GM18508 (cell line): ENCODE measurements around the gene RHOBTB3.
"Not testable (repeated sequence)": the region's sequence is repeated elsewhere in the genome, so short reads cannot be mapped to it uniquely, and the experiment has no call there.

ENCODE experiments used
- ATAC-seq: cut with Tn5 transposase; IDR thresholded peaks from one replicate; pipeline ENCODE4 v1.9.1; 2021; ENCODE audit warnings: moderate number of reproducible peaks; ENCODE audit not compliant: insufficient read depth, unreplicated experiment

RHOBTB3 gene

GRCh38 chr5:95835682-95836385 is 104.7 kb downstream of the RHOBTB3 start:
- no peak for ATAC-seq

DNA sequence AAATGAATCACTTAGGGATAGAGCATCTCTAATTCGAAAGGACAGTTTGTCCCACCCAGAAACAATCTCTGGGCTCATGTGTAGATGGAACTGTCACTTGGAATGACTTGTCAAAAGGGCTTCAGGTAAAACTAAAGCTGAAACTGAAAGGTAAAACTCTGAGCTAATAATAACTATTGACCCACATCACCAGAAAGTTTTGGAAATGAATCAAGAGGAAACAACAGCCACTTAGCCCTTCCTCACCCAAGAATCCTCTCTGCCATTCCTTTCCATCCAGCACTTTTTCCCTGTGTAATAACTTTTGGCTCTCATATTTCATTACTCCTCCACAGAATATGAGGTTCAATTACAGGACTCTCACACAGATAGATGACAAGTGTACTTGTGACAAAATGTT is 105.4 kb downstream of the RHOBTB3 start:
- ATAC-seq = no peak

DNA sequence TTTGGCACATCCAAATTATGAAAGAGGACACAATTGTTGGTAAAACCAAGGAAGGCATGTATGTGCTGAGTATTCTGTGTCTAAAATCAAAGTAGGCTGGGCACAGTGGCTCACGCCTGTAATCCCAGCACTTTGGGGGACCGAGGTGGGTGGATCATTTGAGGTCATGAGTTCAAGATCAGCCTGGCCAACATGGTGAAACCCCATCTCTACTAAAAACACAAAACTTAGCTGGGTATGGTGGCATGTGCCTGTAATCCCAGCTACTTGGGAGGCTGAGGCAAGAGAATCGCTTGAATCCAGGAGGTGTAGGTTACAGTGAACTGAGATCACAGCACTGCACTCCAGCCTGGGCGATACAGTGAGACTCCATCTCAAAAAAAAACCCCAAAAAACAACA is 105.8 kb downstream of the RHOBTB3 start:
- not testable (repeated sequence) for ATAC-seq

DNA sequence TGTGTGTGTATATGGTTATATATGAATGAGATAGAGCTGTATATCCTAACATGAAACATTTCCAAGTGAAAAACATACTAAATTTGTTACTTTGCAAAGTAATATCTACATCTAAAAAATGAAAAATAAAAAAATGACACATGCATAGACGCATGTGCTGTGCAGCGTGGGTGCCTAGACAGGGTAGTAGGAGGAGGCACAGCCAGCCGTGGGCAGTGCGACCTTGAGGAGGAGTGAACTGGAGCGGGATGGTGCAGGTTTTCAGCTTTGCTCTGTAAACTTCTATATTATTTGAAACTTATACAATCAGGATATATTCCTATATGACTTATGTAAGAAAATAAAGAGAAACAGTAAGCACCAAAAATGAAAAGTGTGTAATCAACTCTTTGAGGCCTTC is 106.4 kb downstream of the RHOBTB3 start:
- no peak for ATAC-seq

- no peak for ATAC-seq
These were observed 106.9 kb downstream of the RHOBTB3 start for GRCh38 chr5:95838001-95838520.

DNA sequence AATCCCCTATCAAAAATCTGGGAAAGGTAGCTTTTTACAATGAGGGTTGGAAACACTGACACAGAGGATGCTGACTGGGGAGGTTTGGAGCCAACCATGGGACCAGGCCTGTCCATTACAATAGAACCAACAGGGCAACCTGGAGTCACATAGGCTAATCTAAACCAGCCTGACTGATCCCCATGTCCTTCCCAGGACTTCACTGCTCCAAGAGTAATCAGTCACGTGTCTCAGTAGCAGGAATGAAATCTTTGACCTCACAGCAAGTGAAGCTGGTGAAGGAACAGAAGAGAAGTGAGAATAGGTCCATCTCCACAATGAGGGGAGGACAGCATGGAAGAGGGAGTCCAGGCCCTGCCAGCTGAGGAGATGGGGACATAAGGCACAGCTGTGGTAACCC is 107.4 kb downstream of the RHOBTB3 start:
- no peak for ATAC-seq

GRCh38 chr5:95839658-95840057 is 108.5 kb downstream of the RHOBTB3 start:
- no peak for ATAC-seq

DNA sequence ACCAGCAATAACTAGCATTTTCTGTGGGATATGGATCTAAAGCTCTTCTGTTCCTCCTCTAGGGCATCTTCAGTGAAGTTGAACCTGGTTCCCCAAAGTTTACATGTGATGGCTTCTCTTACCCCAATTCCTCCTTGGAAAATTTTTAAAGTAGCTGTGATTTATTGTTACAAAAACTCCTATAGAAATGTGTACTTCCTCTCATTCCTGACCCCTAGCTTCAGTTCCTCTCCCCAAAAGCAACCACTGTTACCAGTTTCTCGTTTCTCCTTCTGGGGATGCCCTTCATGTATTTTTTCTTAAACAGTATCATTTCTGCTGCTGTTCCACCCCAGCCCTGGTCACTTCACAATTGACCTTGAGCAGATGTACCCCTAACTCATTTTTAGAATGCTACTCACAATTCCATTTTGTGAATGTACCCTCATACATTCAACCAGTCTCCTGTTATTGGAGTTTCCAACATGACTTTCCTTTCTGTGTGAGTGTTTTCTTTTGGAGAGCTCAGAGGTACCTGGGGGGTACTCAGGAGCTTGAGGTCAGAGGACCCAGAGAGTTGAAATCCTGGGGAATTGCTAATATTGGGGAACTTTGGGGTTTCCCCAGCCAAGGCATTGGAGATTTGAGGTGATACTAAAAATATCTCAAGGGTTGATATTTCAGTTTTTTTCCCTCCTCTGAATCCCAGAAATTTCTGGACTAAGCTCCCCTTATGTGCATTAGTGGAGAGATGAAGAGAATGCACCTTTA is 110.0 kb downstream of the RHOBTB3 start:
- ATAC-seq = no peak

- ATAC-seq = no peak
These were observed 111.0 kb downstream of the RHOBTB3 start for GRCh38 chr5:95841914-95842812.

DNA sequence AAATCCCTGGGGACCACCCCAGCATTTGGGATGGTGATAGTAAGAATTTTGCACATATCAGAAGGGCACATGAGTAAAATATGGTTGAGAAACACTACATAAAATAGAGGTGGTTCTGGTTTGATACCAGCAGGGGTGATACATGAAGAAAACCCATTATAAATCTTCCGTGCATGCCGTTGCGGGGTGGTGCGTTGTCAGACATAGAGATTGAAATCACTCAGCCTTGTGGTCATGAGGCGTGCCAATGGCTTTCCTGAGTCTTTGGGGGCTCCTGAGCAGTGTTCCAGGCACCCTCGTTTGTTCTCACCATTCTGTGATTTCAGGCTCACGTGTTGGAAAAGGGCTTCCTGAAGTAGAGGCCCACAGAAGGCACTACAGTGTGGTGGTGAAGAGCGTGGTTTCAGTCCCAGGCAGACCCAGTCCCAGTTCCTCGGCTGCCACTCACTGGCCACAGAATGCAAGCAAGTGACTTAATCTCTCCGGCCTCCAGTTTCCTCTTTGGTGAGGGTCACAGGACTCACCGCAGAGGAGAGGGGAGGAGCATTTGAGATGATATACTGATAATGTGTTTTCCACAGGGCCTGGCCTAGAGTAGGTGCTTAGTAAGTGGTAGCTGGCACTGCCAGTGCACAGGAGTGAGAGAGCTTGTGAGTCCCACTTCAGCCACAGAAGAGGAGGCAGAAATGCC is 111.9 kb downstream of the RHOBTB3 start:
- ATAC-seq = peak; percentile 89

GRCh38 chr5:95843733-95844223 is 112.6 kb downstream of the RHOBTB3 start:
- ATAC-seq = no peak

- ATAC-seq = no peak
These were observed 114.3 kb downstream of the RHOBTB3 start for GRCh38 chr5:95845391-95845790.
